H9 (cell line): Measurements from ENCODE around the gene MGST1. TPM values are rescaled to one million over a fixed set of nuclear protein-coding genes. Genes with fewer than 3 reads are reported as not detected.
A peak's percentile ranks its signal among the peaks of the same experiment; 100 is the strongest.

Experiments
- DNase-seq: peaks from one replicate; pipeline ENCODE4 v3.0.0-alpha.2; 2017
- H2AFZ ChIP-seq: one replicate; pipeline ENCODE4 v1.6.1; 2013; ENCODE audit warnings: mild to moderate bottlenecking, low read length, control low read depth, moderate library complexity
- H2AK5ac ChIP-seq: 2 replicates; pipeline ENCODE4 v1.6.1; 2013; ENCODE audit warnings: low read length, control low read depth, mixed read lengths; ENCODE audit not compliant: insufficient read length
- H2BK120ac ChIP-seq: one replicate; pipeline ENCODE4 v1.6.1; 2013; ENCODE audit warnings: low read depth, mild to moderate bottlenecking, low read length, control low read depth, inconsistent platforms; ENCODE audit not compliant: poor library complexity, severe bottlenecking
- H2BK12ac ChIP-seq: 2 replicates; pipeline ENCODE4 v1.6.1; 2013; ENCODE audit warnings: low read length, control low read depth, mixed read lengths, low read depth; ENCODE audit not compliant: insufficient read length
- H2BK15ac ChIP-seq: 2 replicates; pipeline ENCODE4 v1.6.1; 2013; ENCODE audit warnings: low read depth, low read length, control low read depth
- H2BK20ac ChIP-seq: one replicate; pipeline ENCODE4 v1.6.1; 2013; ENCODE audit warnings: low read depth, mild to moderate bottlenecking, low read length, control low read depth, inconsistent platforms; ENCODE audit not compliant: poor library complexity, severe bottlenecking
- H2BK5ac ChIP-seq: 2 replicates; pipeline ENCODE4 v1.6.1; 2013; ENCODE audit warnings: low read length, control low read depth, mixed read lengths; ENCODE audit not compliant: insufficient read length
- H3K14ac ChIP-seq: 2 replicates; pipeline ENCODE4 v1.6.1; 2013; ENCODE audit warnings: low read length, control low read depth; ENCODE audit not compliant: insufficient read depth
- H3K18ac ChIP-seq: 2 replicates; pipeline ENCODE4 v1.6.1; 2013; ENCODE audit warnings: low read depth, mild to moderate bottlenecking, mixed read lengths, low read length, control low read depth; ENCODE audit not compliant: insufficient read length
- H3K23ac ChIP-seq: 2 replicates; pipeline ENCODE4 v1.6.1; 2013; ENCODE audit warnings: low read length, control low read depth, mixed read lengths, low read depth; ENCODE audit not compliant: insufficient read length
- H3K23me2 ChIP-seq: 2 replicates; pipeline ENCODE4 v1.6.1; 2013; ENCODE audit warnings: low read depth, mild to moderate bottlenecking, mixed read lengths, low read length, control low read depth; ENCODE audit not compliant: insufficient read length, poor library complexity, severe bottlenecking
- H3K27ac ChIP-seq: 2 replicates; pipeline ENCODE4 v1.5.1; 2013; ENCODE audit warnings: low read length, control low read depth, mixed read lengths, low read depth; ENCODE audit not compliant: insufficient read length
- H3K27me3 ChIP-seq: 2 replicates; pipeline ENCODE4 v1.6.1; 2013; ENCODE audit warnings: low read length, control low read depth, inconsistent platforms; ENCODE audit not compliant: insufficient read depth
- H3K4ac ChIP-seq: 2 replicates; pipeline ENCODE4 v1.6.1; 2013; ENCODE audit warnings: low read depth, mild to moderate bottlenecking, control low read depth, inconsistent platforms, low read length, moderate library complexity
- H3K4me1 ChIP-seq: 2 replicates; pipeline ENCODE4 v1.6.1; 2013; ENCODE audit warnings: low read length, control low read depth, inconsistent platforms; ENCODE audit not compliant: insufficient read depth
- H3K4me2 ChIP-seq: 2 replicates; pipeline ENCODE4 v1.6.1; 2013; ENCODE audit warnings: low read length, control low read depth, mixed read lengths; ENCODE audit not compliant: insufficient read length, insufficient read depth
- H3K56ac ChIP-seq: 2 replicates; pipeline ENCODE4 v1.6.1; 2013; ENCODE audit warnings: low read depth, mild to moderate bottlenecking, mixed read lengths, low read length, control low read depth; ENCODE audit not compliant: insufficient read length
- H3K79me1 ChIP-seq: 2 replicates; pipeline ENCODE4 v1.6.1; 2013; ENCODE audit warnings: low read depth, mild to moderate bottlenecking, moderate library complexity, low read length, control low read depth, inconsistent platforms; ENCODE audit not compliant: insufficient read depth, poor library complexity, severe bottlenecking
- H3K79me2 ChIP-seq: 2 replicates; pipeline ENCODE4 v1.6.1; 2013; ENCODE audit warnings: low read length, control low read depth, inconsistent platforms; ENCODE audit not compliant: insufficient read depth
- H3K9ac ChIP-seq: 2 replicates; pipeline ENCODE4 v1.6.1; 2013; ENCODE audit warnings: low read length, control low read depth, mixed read lengths; ENCODE audit not compliant: insufficient read length; ENCODE audit errors: extremely low read depth
- H3K9me3 ChIP-seq: one replicate; pipeline ENCODE4 v1.6.1; 2013; ENCODE audit warnings: low read depth, low read length, inconsistent platforms; ENCODE audit not compliant: control insufficient read depth
- H3T11ph ChIP-seq: one replicate; pipeline ENCODE4 v1.6.1; 2013; ENCODE audit warnings: mild to moderate bottlenecking, low read length, control low read depth, inconsistent platforms
- H4K20me1 ChIP-seq: one replicate; pipeline ENCODE4 v1.6.1; 2013; ENCODE audit not compliant: control insufficient read depth, insufficient read length, insufficient read depth
- H4K5ac ChIP-seq: 2 replicates; pipeline ENCODE4 v1.6.1; 2013; ENCODE audit warnings: low read depth, mild to moderate bottlenecking, mixed read lengths, low read length, control low read depth; ENCODE audit not compliant: insufficient read length
- H4K8ac ChIP-seq: replicated peaks from 2 replicates; pipeline ENCODE4 v1.6.1; 2013; ENCODE audit warnings: low read length, control low read depth, mixed read lengths, low read depth; ENCODE audit not compliant: insufficient read length
- H4K91ac ChIP-seq: 2 replicates; pipeline ENCODE4 v1.6.1; 2013; ENCODE audit warnings: low read depth, mild to moderate bottlenecking, moderate library complexity, mixed read lengths, low read length, control low read depth; ENCODE audit not compliant: insufficient read length
- H3K27ac Mint-ChIP-seq, 3 experiments: 2 replicates in 2 of 3; 3 replicates in 1 of 3; pipeline ENCODE4 v1.8.0; 2020 to 2021; ENCODE audit warnings: mixed read lengths in 3 of 3, mild to moderate bottlenecking in 1 of 3, moderate library complexity in 1 of 3
- H3K27me3 Mint-ChIP-seq: 2 replicates; pipeline ENCODE4 v1.8.0; 2021; ENCODE audit warnings: low read depth, mild to moderate bottlenecking, moderate library complexity, mixed read lengths
- H3K36me3 Mint-ChIP-seq, 3 experiments: 2 replicates in 2 of 3; 3 replicates in 1 of 3; pipeline ENCODE4 v1.8.0; 2020 to 2021; ENCODE audit warnings: low read depth in 3 of 3, mixed read lengths in 3 of 3; ENCODE audit not compliant: insufficient read depth in 1 of 3
- H3K4me1 Mint-ChIP-seq, 2 experiments: 2 replicates each; pipeline ENCODE4 v1.8.0; 2020; ENCODE audit warnings: mixed read lengths in 2 of 2
- H3K4me3 Mint-ChIP-seq, 2 experiments: 2 replicates in 1 of 2; 3 replicates in 1 of 2; pipeline ENCODE4 v1.8.0; 2020 to 2021; ENCODE audit warnings: mild to moderate bottlenecking in 2 of 2, mixed read lengths in 2 of 2, moderate library complexity in 1 of 2
- H3K9me3 Mint-ChIP-seq, 2 experiments: 2 replicates in 1 of 2; 3 replicates in 1 of 2; pipeline ENCODE4 v1.8.0; 2020; ENCODE audit warnings: mild to moderate bottlenecking in 2 of 2, mixed read lengths in 2 of 2, moderate library complexity in 1 of 2
- CTCF ChIP-seq: fragments of 200-600 bp; sonication (generic); conservative IDR thresholded peaks from 3 replicates; pipeline ENCODE4 v1.8.0; 2021; ENCODE audit warnings: antibody characterized with exemption, mild to moderate bottlenecking
- WGBS: extraction: QIAGEN DNeasy Blood & Tissue Kit; methylation state at CpG from one replicate; pipeline ENCODE4 v1.1.7; 2013; ENCODE audit warnings: missing lambda C conversion rate, low lambda C conversion rate, mixed read lengths; ENCODE audit not compliant: insufficient read length; ENCODE audit errors: extremely low coverage; 5-methylcytosine and 5-hydroxymethylcytosine counted together
- total RNA-seq: library from RNA; stranded (reverse); gene quantifications from 2 replicates; pipeline ENCODE4 v1.2.1, GENCODE V29; 2021

MGST1 gene
- total RNA-seq, 1 experiment from 2014 or later = 235 TPM

- Histone ChIP-seq H3K23ac (no peak overlapping the region), H3K79me2 (peaks cover 33% of the 10 kb centered on the region), H3K23me2 (peaks cover 10% of the 10 kb centered on the region), H3K4me2 (peak overlapping the region; percentile 31), H2BK5ac (no peak overlapping the region), H4K8ac (no peak overlapping the region), H3K9me3 (no peaks in the 10 kb centered on the region), H2BK120ac (no peak overlapping the region), H3K56ac (no peak overlapping the region), H4K91ac (no peak overlapping the region), H3K9ac (no peak overlapping the region), H3K79me1 (peaks cover 4% of the 10 kb centered on the region), H3K18ac (no peak overlapping the region), H4K20me1 (no peaks in the 10 kb centered on the region), H3K4ac (no peak overlapping the region), H3K27ac (no peak overlapping the region), H3K4me1 (peaks cover 2% of the 10 kb centered on the region; the same call in 1 of the 2 replicates), H2BK12ac (no peak overlapping the region), H4K5ac (no peak overlapping the region), H2BK15ac (no peak overlapping the region), H3T11ph (no peak overlapping the region), H2AFZ (no peak overlapping the region), H2BK20ac (no peak overlapping the region), H2AK5ac (no peak overlapping the region), H3K14ac (no peak overlapping the region), H3K27me3 (no peaks in the 10 kb centered on the region)
- WGBS = no CpG with 5 or more reads among the region's 1 CpG
- DNase-seq = no peak
- Mint-ChIP-seq H3K27ac (peak overlapping the region in 2 of 3 experiments; percentile 49 to 62; a peak in 2 of 7 replicates), H3K4me1 (peaks cover 45 to 56% of the 10 kb centered on the region in 2 experiments), H3K4me3 (peak overlapping the region; percentile 29 to 96), H3K9me3 (no peaks in the 10 kb centered on the region), H3K36me3 (peaks cover 36 to 56% (median 52%) of the 10 kb centered on the region in 3 experiments), H3K27me3 (no peaks in the 10 kb centered on the region)
- TF ChIP-seq CTCF = no peak
Observed at GRCh38 chr12:16350682-16351081, 3.2 kb downstream of the MGST1 start.
